Astrocyte of the hippocampus (primary cell): ENCODE data around the gene TFR2.
"Not testable (repeated sequence)": the region's sequence is repeated elsewhere in the genome, so short reads cannot be mapped to it uniquely, and the experiment has no call there.

Experiments
- DNase-seq: peaks from one replicate; pipeline ENCODE4 v3.0.0; 2011; ENCODE audit warnings: low read depth, low spot score

Gene TFR2

DNA sequence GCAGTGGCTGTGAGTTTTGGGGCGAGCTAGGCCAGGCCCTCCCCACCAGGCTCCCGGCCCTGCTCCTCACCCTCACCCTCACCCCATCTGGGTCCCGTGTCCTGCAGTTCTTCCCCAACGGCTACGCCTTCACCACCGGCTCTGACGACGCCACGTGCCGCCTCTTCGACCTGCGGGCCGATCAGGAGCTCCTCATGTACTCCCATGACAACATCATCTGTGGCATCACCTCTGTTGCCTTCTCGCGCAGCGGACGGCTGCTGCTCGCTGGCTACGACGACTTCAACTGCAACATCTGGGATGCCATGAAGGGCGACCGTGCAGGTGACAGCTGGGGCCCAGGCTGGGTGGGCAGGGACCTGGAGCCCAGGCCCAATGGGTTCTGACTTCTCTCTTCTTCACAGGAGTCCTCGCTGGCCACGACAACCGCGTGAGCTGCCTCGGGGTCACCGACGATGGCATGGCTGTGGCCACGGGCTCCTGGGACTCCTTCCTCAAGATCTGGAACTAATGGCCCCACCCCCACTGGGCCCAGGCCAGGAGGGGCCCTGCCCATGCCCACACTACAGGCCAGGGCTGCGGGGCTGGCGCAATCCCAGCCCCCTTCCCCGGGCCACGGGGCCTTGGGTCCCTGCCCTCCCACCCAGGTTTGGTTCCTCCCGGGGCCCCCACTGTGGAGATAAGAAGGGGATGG is 37.1 kb upstream of the TFR2 start:
- DNase-seq = no peak

DNA sequence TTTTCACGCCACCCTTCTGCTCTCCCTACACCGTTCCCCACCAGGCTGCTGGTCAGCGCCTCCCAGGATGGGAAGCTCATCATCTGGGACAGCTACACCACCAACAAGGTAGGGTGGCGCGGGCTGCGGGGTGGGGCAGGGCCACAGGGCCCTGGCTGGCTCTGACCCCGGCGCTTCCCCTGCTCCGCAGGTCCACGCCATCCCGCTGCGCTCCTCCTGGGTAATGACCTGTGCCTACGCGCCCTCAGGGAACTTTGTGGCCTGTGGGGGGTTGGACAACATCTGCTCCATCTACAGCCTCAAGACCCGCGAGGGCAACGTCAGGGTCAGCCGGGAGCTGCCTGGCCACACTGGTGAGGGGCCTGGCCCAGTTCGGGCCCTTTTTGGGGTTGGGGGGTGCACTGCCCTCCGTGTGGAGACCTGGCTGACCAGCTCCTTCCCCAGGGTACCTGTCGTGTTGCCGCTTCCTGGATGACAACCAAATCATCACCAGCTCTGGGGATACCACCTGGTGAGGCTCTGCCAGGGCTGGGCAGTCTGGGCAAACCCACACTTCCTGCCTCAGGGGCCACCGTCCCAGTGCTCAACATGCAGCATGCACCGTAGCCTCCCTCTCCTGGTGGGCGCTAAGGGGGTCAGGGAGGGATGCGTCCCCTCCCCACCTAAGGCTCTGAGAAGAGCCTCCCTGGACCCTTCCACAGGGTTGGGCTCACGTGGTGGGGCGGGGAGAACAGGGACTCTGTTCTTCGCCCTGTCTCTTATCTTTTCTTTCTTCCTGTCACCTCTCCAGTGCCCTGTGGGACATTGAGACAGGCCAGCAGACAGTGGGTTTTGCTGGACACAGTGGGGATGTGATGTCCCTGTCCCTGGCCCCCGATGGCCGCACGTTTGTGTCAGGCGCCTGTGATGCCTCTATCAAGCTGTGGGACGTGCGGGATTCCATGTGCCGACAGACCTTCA is 36.2 kb upstream of the TFR2 start:
- no peak for DNase-seq

DNA sequence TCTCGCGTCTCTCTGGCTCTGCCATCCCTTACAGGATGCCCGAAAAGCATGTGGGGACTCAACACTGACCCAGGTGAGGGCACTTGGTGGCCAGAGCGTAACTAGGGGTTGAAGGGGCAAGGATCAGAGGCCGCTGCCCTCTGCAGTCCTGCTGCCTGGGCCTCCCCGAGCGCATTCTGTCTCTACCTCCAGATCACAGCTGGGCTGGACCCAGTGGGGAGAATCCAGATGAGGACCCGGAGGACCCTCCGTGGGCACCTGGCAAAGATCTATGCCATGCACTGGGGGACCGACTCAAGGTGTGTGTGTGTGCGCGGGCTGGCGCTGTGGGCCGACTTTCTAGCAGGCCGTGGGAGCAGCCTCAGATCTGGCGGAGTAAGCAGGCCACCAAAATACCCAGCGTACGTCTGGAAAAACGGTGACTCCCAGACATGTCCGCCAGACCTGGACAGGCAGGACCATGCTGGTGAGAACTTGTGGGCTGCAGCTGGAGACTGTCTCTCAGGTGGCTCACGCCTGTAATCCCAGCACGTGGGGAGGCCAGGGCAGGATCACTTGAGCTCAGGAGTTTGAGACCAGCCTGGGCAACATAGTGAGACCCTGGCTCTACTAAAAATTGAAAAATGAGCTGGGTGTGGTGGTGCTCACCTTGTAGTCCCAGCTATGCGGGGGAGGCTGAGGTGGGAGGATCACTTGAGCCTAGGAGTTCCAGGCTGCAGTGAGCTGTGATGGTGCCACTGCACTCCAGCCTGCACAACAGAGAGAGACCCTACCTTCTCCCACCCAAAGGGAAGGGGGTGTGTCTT is 35.4 kb upstream of the TFR2 start:
- DNase-seq = no peak

DNA sequence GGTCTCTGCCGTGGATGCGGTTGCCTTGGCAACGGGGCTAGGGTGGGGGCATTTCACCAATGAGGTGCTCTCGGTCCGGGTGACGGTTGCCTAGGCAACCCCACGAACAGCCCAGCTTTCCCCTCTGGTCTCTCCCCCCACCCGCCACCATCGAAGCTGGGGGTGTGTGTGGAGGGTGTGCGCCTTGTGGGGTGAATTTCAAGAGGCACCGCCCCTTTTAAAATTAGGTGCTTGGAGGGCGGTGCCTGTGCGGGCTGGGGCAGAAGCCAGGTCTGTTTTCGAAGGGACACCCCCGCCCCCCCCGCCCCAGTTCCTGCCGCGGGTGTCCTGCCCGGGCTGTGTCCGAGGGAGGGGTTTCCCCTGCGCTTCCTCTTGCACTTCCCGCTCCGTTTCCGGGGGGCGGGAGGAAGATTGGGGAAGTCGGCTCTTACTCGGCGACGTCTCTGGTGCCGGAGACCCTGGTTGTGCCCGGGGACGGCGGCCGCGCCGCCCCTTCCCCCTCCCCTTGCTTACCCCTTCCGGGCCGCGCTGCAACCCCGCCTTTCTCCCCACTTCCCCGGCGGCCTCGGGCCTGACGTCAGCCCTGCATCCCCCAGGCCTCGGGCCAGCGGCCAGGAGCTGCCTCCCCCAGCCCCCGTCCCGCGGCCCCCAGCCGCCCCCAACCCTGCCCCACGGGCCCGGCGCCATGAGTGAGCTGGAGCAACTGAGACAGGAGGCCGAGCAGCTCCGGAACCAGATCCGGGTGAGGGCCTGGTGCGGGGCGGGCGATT is 34.4 kb upstream of the TFR2 start:
- DNase-seq = peak; percentile 80

GRCh38 chr7:100675105-100675451 is 33.7 kb upstream of the TFR2 start:
- no peak for DNase-seq

DNA sequence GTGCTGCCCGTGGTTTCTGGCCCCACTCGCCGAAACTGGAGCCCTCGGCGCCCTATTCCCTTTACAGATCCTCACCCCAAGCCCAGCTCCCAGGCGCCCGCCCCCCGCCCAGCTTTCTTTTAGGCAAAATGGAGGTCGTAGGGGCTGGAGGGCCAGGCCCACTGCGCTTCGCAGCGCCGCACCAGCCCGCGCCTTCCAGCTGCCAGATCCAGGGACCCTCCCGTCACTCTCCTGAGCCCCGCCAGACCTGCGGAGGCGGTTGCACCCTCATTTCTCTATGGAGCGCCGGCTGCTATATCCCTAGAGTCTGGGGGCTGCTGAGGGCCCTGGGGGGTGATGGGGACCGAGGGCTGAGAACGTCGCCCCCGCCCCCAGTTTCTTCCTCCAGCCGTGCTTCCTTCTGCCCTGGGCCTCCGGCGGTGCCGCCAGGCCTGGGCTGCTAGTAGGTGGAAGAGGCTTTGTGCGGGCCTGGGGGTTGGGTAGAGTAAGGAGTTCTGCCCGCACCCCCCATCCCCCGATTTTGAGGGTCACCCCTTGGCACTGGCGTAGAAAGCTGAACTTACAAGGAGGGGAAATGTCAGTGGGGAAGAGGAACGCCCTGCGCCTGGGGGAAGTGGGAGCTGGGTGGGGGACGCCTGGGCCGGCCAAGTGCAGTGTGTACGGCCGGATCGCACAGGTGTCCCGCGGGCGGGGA is 33.2 kb upstream of the TFR2 start:
- DNase-seq = peak; percentile 51

GRCh38 chr7:100673942-100674410 is 32.6 kb upstream of the TFR2 start:
- peak; percentile 28 for DNase-seq

- DNase-seq = peak; percentile 99
Observed at GRCh38 chr7:100673302-100673941, 32.1 kb upstream of the TFR2 start, which contains the start of gene GNB2. Gene GNB2 (plus strand): TSS chr7:100673740. CDS start chr7:100676266, 2,526 bp downstream.

GRCh38 chr7:100671353-100672327 is 30.3 kb upstream of the TFR2 start:
- DNase-seq = no peak

DNA sequence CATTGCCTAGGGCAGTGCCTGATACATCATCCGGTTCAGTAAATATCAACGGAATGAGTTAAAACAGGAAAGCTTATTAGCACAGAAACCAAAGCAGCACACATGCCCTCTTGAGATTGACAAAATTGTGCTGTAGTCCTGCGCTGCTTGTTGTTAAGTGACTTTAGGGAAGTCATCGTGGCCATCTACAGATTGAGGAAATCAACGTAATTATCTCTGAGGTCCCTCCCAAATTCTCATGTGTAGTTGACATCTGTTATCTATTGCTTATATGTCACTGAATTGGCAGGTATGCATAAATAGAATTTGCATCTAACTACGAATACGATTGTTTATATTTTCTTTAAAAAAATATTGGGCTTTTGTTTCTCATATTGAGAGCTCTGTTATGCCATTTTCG is 28.7 kb upstream of the TFR2 start:
- DNase-seq = no peak

DNA sequence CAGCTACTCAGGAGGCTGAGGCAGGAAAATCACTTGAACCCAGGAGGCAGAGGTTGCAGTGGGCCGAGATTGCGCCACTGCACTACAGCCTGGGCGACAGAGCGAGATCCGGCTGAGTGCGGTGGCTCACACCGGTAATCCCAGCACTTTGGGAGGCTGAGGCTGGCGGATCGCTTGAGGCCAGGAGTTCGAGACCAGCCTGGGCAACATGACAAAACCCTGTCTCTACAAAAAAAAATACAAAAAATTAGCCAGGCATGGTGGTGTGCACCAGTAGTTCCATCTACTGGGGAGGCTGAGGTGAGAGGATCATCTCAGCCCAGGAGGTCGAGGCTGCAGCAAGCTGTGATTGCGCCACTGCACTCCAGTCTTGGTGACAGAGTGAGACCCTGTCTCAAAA is 27.8 kb upstream of the TFR2 start:
- not testable (repeated sequence) for DNase-seq

- DNase-seq = no peak
Observed at GRCh38 chr7:100668069-100668449, 26.7 kb upstream of the TFR2 start.

DNA sequence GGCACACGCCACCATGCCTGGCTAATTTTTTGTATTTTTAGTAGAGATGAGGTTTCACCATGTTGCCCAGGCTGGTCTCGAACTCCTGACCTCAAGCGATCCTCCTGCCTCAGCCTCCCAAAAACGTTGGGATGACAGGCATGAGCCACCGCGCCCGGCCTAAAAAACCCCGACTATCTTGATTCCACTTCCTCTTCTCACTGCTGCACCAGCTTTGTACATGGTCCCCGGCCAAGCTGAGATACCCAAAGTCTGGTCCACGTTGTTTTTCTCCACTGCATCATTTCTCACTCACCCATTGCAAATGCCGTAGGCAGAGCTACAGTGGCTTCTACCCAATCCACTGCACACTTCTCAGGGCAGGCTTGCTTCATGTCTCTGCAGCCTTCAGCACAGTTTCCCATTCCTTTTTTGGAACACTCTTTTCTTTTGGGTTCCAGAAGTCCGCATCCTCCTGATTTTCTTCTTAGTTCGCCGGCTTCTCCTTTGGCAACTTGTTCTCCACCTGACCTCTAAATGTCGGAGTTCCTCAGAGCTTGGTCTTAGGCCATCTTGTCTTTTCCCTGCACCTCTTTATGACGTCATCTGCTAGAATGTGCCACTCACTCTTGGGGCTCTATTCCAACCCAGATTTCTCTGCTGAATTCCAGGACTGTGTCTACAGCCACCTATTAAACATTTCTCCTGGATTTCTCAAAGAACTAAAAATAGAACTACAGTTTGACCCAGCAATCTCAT is 26.1 kb upstream of the TFR2 start:
- no peak for DNase-seq

- DNase-seq = no peak
Observed at GRCh38 chr7:100665168-100665726, 23.9 kb upstream of the TFR2 start.

- DNase-seq = not testable (repeated sequence)
Observed at GRCh38 chr7:100662194-100662776, 20.9 kb upstream of the TFR2 start.

DNA sequence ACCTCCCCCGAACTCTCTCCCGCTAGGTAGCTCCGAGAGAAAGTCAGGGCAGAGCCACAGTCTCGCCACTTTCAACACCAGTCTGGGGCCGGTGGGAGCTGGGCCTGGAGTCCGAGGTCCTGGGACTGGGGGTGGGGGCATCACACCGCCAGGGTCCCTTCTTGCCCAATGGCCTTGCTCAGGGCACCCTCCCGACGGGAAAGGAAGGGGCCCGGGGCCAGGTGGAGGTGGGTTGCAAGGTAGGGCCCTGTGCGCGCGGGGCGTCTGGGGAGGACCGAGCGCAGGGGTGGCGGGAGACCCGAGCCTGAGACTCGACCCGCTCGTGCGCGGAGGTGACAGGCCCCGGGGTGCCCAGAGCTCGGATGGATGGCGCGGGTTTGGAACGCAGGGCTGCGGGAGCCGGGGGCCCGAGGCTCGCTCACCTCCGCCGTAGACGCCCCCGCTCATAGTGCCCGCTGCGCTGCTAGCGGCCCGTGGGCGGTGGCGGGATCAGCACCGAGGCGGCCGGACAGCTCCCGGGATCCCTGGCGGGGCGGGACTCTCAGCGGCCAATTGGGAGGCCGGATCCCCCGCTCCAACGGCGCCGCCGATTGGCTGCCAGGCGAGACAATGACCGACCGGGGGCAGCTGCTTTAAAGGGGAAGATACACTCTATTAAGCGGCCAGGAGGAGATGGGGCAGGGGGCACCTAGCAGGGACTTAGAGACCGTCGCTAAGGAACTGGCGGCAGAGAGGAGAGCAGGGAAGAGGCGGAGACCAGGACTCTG is 14.7 kb upstream of the TFR2 start, which contains the start of gene ACTL6B:
ACTL6B (minus strand) TSS at position 541 of the 767 bp plus-strand sequence; CDS start at position 447, 94 bp downstream.
- peak; percentile 71 for DNase-seq
